DND-41 (cell line): ENCODE measurements around the gene PHLDB2.

Experiments
- EZH2 ChIP-seq: IDR thresholded peaks from 3 replicates; pipeline ENCODE4 v1.6.1; 2012; ENCODE audit warnings: borderline replicate concordance, low read depth, mild to moderate bottlenecking, moderate library complexity, low read length, inconsistent platforms; ENCODE audit not compliant: severe bottlenecking
- TF ChIP-seq, protein P1 (sequence below): IDR thresholded peaks from 2 replicates; pipeline ENCODE4 v1.5.1; 2012; ENCODE audit warnings: borderline replicate concordance, low read length, moderate library complexity, mild to moderate bottlenecking; ENCODE audit not compliant: poor library complexity, severe bottlenecking; ENCODE audit errors: extremely low read depth

DNA sequence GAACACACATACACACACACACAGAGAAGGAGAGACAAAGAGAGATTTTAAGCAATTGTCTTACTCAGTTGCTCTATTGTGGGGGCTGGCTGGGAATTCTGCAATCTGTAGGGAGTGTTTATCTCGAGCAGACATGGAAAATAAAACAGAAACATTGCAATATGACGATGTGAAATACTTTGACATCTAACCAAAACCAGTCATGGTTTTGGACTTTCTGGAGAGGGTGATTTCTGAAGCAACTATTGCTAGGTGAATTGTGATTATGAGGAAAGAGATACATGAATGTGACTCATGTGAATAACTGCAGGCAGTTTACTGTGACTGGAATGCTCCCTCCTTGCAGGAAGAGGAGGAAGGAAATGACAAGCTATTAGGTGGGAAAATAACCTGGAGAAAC lies 12.3 kb upstream of the PHLDB2 start:
- TF ChIP-seq EZH2 = no peak
- TF ChIP-seq, protein P1, sequence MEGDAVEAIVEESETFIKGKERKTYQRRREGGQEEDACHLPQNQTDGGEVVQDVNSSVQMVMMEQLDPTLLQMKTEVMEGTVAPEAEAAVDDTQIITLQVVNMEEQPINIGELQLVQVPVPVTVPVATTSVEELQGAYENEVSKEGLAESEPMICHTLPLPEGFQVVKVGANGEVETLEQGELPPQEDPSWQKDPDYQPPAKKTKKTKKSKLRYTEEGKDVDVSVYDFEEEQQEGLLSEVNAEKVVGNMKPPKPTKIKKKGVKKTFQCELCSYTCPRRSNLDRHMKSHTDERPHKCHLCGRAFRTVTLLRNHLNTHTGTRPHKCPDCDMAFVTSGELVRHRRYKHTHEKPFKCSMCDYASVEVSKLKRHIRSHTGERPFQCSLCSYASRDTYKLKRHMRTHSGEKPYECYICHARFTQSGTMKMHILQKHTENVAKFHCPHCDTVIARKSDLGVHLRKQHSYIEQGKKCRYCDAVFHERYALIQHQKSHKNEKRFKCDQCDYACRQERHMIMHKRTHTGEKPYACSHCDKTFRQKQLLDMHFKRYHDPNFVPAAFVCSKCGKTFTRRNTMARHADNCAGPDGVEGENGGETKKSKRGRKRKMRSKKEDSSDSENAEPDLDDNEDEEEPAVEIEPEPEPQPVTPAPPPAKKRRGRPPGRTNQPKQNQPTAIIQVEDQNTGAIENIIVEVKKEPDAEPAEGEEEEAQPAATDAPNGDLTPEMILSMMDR = no peak
